NCI-H69 (cell line): Measurements from ENCODE around the gene GRIPAP1.

Source experiments
- DNase-seq: peaks from one replicate; lab custom pipeline; 2025; lab: John Stamatoyannopoulos, UW

GRIPAP1 gene

GRCh38 chrX:48960291-48960690 lies 41.8 kb downstream of the GRIPAP1 start:
- DNase-seq = no peak

GRCh38 chrX:48958635-48959094 lies 43.4 kb downstream of the GRIPAP1 start:
- peak; percentile 48 for DNase-seq

- peak; percentile 97 for DNase-seq
Measured at GRCh38 chrX:48957827-48958634, 44.0 kb downstream of the GRIPAP1 start.

DNA sequence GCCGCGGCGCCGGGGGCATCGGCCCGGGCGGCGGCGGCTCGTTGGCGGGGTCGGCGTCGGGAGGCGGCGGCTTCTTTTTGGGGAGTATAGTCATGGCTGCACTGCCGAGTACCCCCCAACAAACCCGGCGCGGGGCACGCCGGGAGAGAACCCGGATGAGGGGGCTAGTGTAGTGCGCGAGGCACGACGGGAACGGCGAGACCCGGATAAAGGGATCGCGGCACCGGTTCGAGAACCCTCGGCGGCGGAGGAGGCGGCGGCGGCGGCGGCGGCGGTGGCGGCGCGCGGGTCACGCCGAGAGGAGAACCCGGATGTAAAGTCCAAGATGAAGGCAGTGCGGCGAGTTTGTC lies 44.6 kb downstream of the GRIPAP1 start, which contains the start of gene OTUD5:
Gene OTUD5, minus strand, starts transcription at position 131 of the 350 bp plus-strand sequence. Its CDS starts 37 bp downstream, at position 94.
- peak; percentile 85 for DNase-seq

- DNase-seq = no peak
Measured at GRCh38 chrX:48956728-48957414, 45.2 kb downstream of the GRIPAP1 start.

GRCh38 chrX:48948589-48948988 lies 53.5 kb downstream of the GRIPAP1 start:
- no peak for DNase-seq

GRCh38 chrX:48945517-48946348 lies 56.3 kb downstream of the GRIPAP1 start:
- DNase-seq = peak; percentile 41

DNA sequence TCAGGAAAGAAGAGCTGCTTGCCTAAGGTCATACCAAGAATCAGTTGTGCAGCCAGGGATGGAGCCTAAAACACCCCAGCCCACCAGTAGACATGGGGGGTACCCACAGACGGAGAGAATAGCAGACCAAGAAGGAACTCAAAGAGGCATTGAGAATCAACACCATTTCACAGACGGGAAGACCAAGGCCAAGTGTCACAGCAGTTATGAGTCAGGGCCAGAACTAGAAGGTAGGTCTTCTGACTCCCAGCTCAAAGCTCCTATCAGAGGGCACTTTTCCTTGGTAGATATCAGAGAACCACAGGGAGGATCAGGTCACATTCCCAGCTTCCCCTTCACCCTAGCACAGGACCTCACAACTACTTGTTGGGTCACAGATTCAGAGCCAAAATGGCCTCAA lies 59.2 kb downstream of the GRIPAP1 start:
- DNase-seq = no peak

DNA sequence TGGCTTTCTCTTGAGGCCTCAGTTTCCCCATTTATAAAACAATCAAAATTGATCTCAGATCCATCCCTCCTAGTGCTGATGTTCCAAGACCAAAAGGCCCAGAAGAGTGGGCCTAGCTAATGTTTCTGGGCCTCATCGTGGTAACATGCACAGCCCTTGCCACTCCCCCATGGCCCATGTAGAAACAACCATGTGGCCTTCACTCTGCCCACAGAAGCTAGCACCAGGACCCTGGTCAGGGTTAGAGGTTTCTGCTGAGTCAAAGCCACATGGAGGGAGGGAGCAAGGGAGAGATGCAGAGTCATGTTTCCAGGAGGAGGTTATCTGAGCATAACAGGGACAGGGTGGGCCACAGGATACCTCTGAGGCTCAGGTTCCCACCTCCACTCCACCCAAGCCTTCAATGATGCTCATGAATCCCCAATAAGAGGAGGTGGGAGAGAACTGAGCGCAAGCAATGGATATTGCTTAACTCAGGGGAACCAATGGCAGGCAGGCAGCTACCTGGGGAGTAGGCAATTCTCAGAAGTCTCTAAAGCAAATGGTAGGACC lies 61.6 kb downstream of the GRIPAP1 start:
- DNase-seq = no peak

- DNase-seq = no peak
Measured at GRCh38 chrX:48939524-48940228, 62.4 kb downstream of the GRIPAP1 start.

DNA sequence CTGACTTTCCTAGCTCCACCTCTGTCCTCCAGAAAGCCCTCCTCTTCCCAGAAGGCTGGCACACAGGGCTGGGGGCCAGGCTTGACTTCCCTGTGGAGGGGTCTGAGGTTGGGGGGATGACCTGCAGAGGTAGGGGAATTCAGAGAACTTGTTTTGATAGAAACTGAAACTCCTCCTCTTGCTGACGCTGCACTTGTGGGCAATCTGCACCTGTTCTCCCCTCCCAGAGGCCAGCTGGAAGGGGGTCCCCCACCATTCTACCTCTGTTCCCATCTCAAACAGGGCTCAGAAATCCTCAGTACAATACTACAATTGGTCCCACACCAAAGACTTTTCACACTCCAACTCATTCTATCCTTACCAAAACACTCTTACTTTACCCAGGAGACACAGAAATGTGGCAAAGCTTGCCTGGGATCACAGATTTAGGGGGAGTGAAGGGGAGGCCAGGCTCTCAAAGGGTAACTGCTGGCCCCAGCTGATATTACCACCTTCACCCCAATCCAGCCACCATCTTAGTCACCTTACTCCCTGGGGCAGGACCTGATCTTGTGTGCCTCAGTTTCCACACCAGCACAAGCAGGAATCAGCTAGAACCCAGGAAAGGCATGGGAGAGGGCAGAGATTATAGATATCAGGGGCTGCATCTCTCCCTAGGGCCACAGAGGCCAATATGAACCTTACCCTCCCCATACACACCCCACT lies 63.2 kb downstream of the GRIPAP1 start:
- no peak for DNase-seq

DNA sequence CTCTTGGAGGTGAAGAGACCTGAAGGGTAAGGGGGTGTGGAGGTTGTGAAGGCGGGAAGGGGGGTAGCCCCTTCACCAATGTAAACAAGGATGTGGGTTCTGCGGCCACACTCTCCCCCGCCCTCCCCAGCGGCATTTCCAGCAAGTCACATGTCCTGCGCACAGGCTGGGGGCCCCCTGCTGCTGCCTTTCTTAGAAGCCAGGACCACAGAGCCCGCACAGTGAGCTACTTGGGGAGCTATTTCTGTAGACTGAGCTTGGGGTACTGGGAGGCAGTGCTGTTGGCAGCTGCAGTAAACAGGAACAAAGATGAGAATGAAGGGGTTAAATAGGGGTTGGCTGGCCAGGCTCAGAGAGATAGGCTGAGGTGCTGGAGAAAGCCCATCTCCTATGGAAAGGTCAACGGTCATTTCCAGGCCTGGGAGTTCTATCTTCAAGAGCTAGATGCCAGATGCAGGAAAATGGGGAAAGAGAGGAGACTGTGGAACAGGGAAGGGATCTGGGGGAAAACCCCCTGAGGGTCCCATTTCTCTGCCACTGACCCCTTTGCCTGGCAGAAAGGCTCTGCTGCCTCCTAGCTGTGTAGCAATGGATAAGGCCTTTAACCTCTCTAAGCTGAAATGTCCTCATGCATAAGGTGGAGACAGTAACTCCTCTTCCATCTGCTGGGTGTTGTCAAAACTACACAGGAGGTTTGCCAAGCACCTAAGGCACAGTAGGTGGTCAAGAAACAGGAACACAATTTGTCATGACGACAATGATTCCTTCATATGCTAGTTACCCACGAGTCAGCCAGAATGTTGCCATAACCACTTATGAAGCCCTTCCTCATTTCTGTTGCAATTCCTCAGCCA lies 64.8 kb downstream of the GRIPAP1 start:
- DNase-seq = no peak

DNA sequence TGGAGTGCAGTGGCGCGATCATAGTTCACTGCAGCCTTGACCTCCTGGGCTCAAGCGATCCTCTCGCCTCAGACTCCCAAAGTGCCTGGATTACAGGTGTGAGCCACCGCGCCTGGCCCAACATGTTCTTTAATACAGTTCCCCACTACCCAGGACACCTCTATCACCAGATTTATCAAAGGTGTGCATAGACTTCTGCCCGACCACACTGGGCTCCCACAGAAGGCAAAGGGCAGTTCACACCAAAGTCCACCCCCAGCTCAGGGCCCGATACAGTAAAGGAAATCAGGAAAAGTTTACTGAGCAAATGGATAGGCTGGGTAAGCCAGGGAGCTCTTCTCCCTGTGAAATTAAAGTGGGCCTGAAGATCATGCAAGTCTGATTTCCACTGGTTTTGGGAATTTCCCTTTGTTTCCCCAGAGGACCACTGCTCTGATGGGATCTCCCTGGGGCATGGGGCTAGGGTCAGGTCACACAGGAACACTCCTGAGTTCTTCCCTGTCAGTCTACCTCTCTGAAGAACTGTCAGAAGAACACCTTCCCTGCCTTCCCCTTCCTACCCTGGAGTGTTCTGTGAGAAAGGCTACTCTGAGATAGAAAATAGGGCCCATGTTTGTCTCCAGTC lies 65.5 kb downstream of the GRIPAP1 start:
- DNase-seq = no peak

GRCh38 chrX:48935301-48935670 lies 66.8 kb downstream of the GRIPAP1 start:
- no peak for DNase-seq

- no peak for DNase-seq
Measured at GRCh38 chrX:48934581-48935300, 67.3 kb downstream of the GRIPAP1 start.

GRCh38 chrX:48933757-48934156 lies 68.3 kb downstream of the GRIPAP1 start:
- no peak for DNase-seq

GRCh38 chrX:48927736-48928382 lies 74.2 kb downstream of the GRIPAP1 start:
- DNase-seq = no peak

GRCh38 chrX:48927123-48927522 lies 74.9 kb downstream of the GRIPAP1 start:
- DNase-seq = no peak
